DND-41 (cell line): ENCODE results near the gene NR2F1.
"Not testable (repeated sequence)": the region's sequence is repeated elsewhere in the genome, so short reads cannot be mapped to it uniquely, and the experiment has no call there.

Source experiments
- ATAC-seq: fragments of 200-7000 bp; cut with Tn5 transposase; 3 replicates; pipeline ENCODE4 v1.9.1; 2021; ENCODE audit warnings: low read depth; ENCODE audit not compliant: insufficient read depth
- DNase-seq: peaks from one replicate; pipeline ENCODE4 v3.0.0-alpha.2; 2020
- H2AFZ ChIP-seq: 2 replicates; pipeline ENCODE4 v1.6.0; 2012; ENCODE audit warnings: low read depth, low read length
- H3K27ac ChIP-seq: 2 replicates; pipeline ENCODE4 v1.5.1; 2012; ENCODE audit warnings: low read length, inconsistent platforms
- H3K27me3 ChIP-seq: fragments of 200-600 bp; sonication (generic); 2 replicates; pipeline ENCODE4 v1.6.0; 2012; ENCODE audit warnings: low read length, mild to moderate bottlenecking, inconsistent platforms; ENCODE audit not compliant: insufficient read depth, poor library complexity
- H3K36me3 ChIP-seq: 2 replicates; pipeline ENCODE4 v1.5.1; 2012; ENCODE audit warnings: low read length, inconsistent platforms; ENCODE audit not compliant: insufficient read depth
- H3K4me1 ChIP-seq: 2 replicates; pipeline ENCODE4 v1.5.1; 2012; ENCODE audit warnings: mild to moderate bottlenecking, low read length; ENCODE audit not compliant: insufficient read depth
- H3K4me2 ChIP-seq: 2 replicates; pipeline ENCODE4 v1.6.0; 2012; ENCODE audit warnings: mild to moderate bottlenecking, moderate library complexity, low read length, inconsistent platforms; ENCODE audit not compliant: insufficient read depth
- H3K4me3 ChIP-seq, 2 experiments: fragments of 200-600 bp in 1 of 2; shearing (Covaris generic) in 1 of 2; 2 replicates each; pipeline ENCODE4 v1.5.1; 2012 to 2016; ENCODE audit warnings: inconsistent platforms in 2 of 2, low read length in 2 of 2, mild to moderate bottlenecking in 2 of 2, low read depth in 1 of 2, moderate library complexity in 1 of 2
- H3K79me2 ChIP-seq: 2 replicates; pipeline ENCODE4 v1.6.0; 2012; ENCODE audit warnings: low read length, inconsistent platforms; ENCODE audit not compliant: insufficient read depth
- H3K9ac ChIP-seq: 2 replicates; pipeline ENCODE4 v1.6.0; 2012; ENCODE audit warnings: low read depth, mild to moderate bottlenecking, inconsistent platforms, low read length, moderate library complexity
- H3K9me3 ChIP-seq: 2 replicates; pipeline ENCODE4 v1.5.1; 2012; ENCODE audit warnings: low read length, moderate library complexity, mild to moderate bottlenecking, inconsistent platforms; ENCODE audit not compliant: insufficient read depth, severe bottlenecking
- H4K20me1 ChIP-seq: 2 replicates; pipeline ENCODE4 v1.6.0; 2012; ENCODE audit warnings: low read length; ENCODE audit not compliant: insufficient read depth
- EZH2 ChIP-seq: IDR thresholded peaks from 3 replicates; pipeline ENCODE4 v1.6.1; 2012; ENCODE audit warnings: borderline replicate concordance, low read depth, mild to moderate bottlenecking, moderate library complexity, low read length, inconsistent platforms; ENCODE audit not compliant: severe bottlenecking
- TF ChIP-seq, protein P1 (sequence below): IDR thresholded peaks from 2 replicates; pipeline ENCODE4 v1.5.1; 2012; ENCODE audit warnings: borderline replicate concordance, low read length, moderate library complexity, mild to moderate bottlenecking; ENCODE audit not compliant: poor library complexity, severe bottlenecking; ENCODE audit errors: extremely low read depth

The NR2F1 gene

GRCh38 chr5:93582677-93583438, at the start of gene NR2F1:
TSS of gene NR2F1 (plus strand) at chr5:93583222. CDS start at chr5:93585024, 1,802 bp downstream.
- H3K4me3 ChIP-seq: peak within 1 kb of the TSS in 1 of 2 experiments; percentile 53; a peak in 2 of 4 replicates
- no peaks in the 10 kb centered on the region for H3K79me2 ChIP-seq
- H3K9me3 ChIP-seq: no peaks in the 10 kb centered on the region
- H4K20me1 ChIP-seq: no peaks in the 10 kb centered on the region
- ATAC-seq (no peak), DNase-seq (no peak)
- peak within 1 kb of the TSS; percentile 61 for H3K4me2 ChIP-seq
- no peak within 1 kb of the TSS for H3K27ac ChIP-seq
- peaks cover 33% of the 10 kb centered on the region for H3K27me3 ChIP-seq
- H3K36me3 ChIP-seq: no peaks in the 10 kb centered on the region
- H3K9ac ChIP-seq: peak within 1 kb of the TSS; percentile 38; the same call in 1 of the 2 replicates
- no peak within 1 kb of the TSS; the same call in 1 of the 2 replicates for H2AFZ ChIP-seq
- TF ChIP-seq, protein P1, sequence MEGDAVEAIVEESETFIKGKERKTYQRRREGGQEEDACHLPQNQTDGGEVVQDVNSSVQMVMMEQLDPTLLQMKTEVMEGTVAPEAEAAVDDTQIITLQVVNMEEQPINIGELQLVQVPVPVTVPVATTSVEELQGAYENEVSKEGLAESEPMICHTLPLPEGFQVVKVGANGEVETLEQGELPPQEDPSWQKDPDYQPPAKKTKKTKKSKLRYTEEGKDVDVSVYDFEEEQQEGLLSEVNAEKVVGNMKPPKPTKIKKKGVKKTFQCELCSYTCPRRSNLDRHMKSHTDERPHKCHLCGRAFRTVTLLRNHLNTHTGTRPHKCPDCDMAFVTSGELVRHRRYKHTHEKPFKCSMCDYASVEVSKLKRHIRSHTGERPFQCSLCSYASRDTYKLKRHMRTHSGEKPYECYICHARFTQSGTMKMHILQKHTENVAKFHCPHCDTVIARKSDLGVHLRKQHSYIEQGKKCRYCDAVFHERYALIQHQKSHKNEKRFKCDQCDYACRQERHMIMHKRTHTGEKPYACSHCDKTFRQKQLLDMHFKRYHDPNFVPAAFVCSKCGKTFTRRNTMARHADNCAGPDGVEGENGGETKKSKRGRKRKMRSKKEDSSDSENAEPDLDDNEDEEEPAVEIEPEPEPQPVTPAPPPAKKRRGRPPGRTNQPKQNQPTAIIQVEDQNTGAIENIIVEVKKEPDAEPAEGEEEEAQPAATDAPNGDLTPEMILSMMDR: no peak
- no peak for TF ChIP-seq EZH2
- peaks cover 24% of the 10 kb centered on the region for H3K4me1 ChIP-seq

GRCh38 chr5:93545872-93546271, 37.1 kb upstream of the NR2F1 start:
- Histone ChIP-seq H3K4me1 (no peaks in the 10 kb centered on the region), H2AFZ (no peak overlapping the region), H3K36me3 (no peaks in the 10 kb centered on the region), H3K4me2 (no peak overlapping the region), H4K20me1 (no peaks in the 10 kb centered on the region), H3K9ac (no peak overlapping the region), H3K4me3 (no peak overlapping the region), H3K9me3 (no peaks in the 10 kb centered on the region), H3K27ac (no peak overlapping the region), H3K79me2 (no peaks in the 10 kb centered on the region), H3K27me3 (no peaks in the 10 kb centered on the region)
- ATAC-seq (no peak), DNase-seq (no peak)
- TF ChIP-seq, protein P1: no peak
- TF ChIP-seq EZH2: no peak

GRCh38 chr5:93549594-93549993, 33.4 kb upstream of the NR2F1 start:
- H4K20me1 ChIP-seq, H3K27me3 ChIP-seq, H3K4me2 ChIP-seq, H3K79me2 ChIP-seq, ATAC-seq, H3K27ac ChIP-seq, H3K4me3 ChIP-seq, DNase-seq, H3K9me3 ChIP-seq, H3K9ac ChIP-seq, H2AFZ ChIP-seq, H3K4me1 ChIP-seq, H3K36me3 ChIP-seq: not testable (repeated sequence)

DNA sequence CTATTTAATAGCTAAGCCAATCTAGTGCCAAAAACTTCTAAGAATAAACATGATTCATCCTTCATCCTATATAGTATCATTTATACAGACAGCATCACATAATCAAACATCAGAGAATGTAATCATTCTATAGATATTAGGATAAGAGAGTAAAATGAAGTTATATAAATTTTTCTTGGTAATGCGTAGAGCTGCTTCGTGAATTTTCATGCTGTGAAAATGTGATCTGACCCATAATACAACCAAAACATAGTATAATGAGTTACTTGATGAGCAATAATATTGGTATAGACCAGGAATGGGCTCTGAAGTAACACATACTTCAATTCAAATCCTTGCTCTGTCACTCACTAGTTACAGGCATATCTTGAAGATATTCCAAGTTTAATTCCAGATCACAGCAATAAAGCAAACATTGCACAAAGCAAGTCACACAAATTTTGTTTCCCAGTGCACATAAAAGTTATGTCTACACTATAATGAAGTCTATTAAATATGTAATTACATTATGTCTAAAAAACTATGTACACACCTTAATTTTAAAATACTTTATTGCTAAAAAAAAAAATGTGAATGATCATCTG, 25.9 kb upstream of the NR2F1 start:
- Histone ChIP-seq H3K36me3 (no peaks in the 10 kb centered on the region), H3K27me3 (no peaks in the 10 kb centered on the region), H3K27ac (no peak overlapping the region), H2AFZ (no peak overlapping the region), H3K9me3 (no peaks in the 10 kb centered on the region), H3K9ac (no peak overlapping the region), H3K79me2 (no peaks in the 10 kb centered on the region), H3K4me2 (no peak overlapping the region), H3K4me3 (no peak overlapping the region), H3K4me1 (no peaks in the 10 kb centered on the region), H4K20me1 (no peaks in the 10 kb centered on the region)
- DNase-seq (no peak), ATAC-seq (no peak)
- TF ChIP-seq, protein P1: no peak
- TF ChIP-seq EZH2: no peak
